T-cell (primary cell): ENCODE results near the gene ENTPD3. TPM values are rescaled to one million over a fixed set of nuclear protein-coding genes. Genes with fewer than 3 reads are reported as not detected.

Source experiments
- ATAC-seq, 4 experiments: fragments of 200-7000 bp in 3 of 4; fragments of 150-1000 bp in 1 of 4; cut with Tn5 transposase; replicated peaks in 1 of 4; 1 replicate in 3 of 4; 2 replicates in 1 of 4; pipeline ENCODE4 v1.10.0; 2021; ENCODE audit warnings: moderate library complexity in 3 of 4, mild to moderate bottlenecking in 2 of 4, moderate number of reproducible peaks in 1 of 4
- CTCF ChIA-PET, 2 donors: fragments of 300-600 bp; sonication (Branson Sonifier 250); formaldehyde crosslinking; loops; one replicate each; lab custom pipeline; 2022; ENCODE audit warnings: antibody characterized with exemption in 2 of 2; lab: Charles Lee
- POLR2A ChIA-PET, 2 donors: fragments of 300-600 bp; sonication (Branson Sonifier 250); formaldehyde crosslinking; loops; one replicate each; lab custom pipeline; 2022; ENCODE audit warnings: antibody characterized with exemption in 2 of 2; lab: Charles Lee
- DNase-seq, 35 experiments: peaks; one replicate each; pipeline versions ENCODE4 v3.0.0 to v3.0.0-alpha.2; 2013 to 2023
- H3K27ac ChIP-seq: one replicate; pipeline ENCODE4 v1.5.1; 2013; ENCODE audit warnings: low read length
- H3K27me3 ChIP-seq, 2 experiments: replicated peaks in 1 of 2; 1 replicate in 1 of 2; 2 replicates in 1 of 2; pipeline versions ENCODE4 v1.6.1 to v1.7.0; 2013; ENCODE audit warnings: low read length in 1 of 2, mixed read lengths in 1 of 2; ENCODE audit not compliant: control insufficient read depth in 2 of 2, insufficient read depth in 2 of 2; ENCODE audit errors: extremely low read depth in 1 of 2
- H3K36me3 ChIP-seq, 2 donors: 1 replicate in 1 of 2; 2 replicates in 1 of 2; pipeline versions ENCODE4 v1.6.1 to v1.7.0; 2013; ENCODE audit warnings: low read length in 1 of 2; ENCODE audit not compliant: control insufficient read depth in 2 of 2, insufficient read depth in 1 of 2; ENCODE audit errors: extremely low read depth in 1 of 2
- H3K4me1 ChIP-seq, 2 experiments: 1 replicate in 1 of 2; 2 replicates in 1 of 2; pipeline versions ENCODE4 v1.6.1 to v1.7.0; 2013; ENCODE audit warnings: low read length in 2 of 2, mixed read lengths in 1 of 2; ENCODE audit not compliant: insufficient read depth in 2 of 2, control insufficient read depth in 1 of 2; ENCODE audit errors: extremely low read depth in 1 of 2
- H3K4me3 ChIP-seq, 2 donors: 1 replicate in 1 of 2; 2 replicates in 1 of 2; pipeline versions ENCODE4 v1.5.1 to v1.7.0; 2013; ENCODE audit warnings: mild to moderate bottlenecking in 2 of 2, low read length in 1 of 2, moderate library complexity in 1 of 2; ENCODE audit not compliant: control insufficient read depth in 1 of 2; ENCODE audit errors: extremely low read depth in 1 of 2
- H3K9me3 ChIP-seq: 2 replicates; pipeline ENCODE4 v1.7.0; 2013
- H3K27ac Mint-ChIP-seq, 2 donors: one replicate each; pipeline ENCODE4 v1.8.0; 2020 to 2021; ENCODE audit warnings: mild to moderate bottlenecking in 2 of 2, mixed read lengths in 2 of 2
- H3K27me3 Mint-ChIP-seq, 2 donors: one replicate each; pipeline ENCODE4 v1.8.0; 2021 to 2022; ENCODE audit warnings: mixed read lengths in 2 of 2
- H3K36me3 Mint-ChIP-seq: one replicate; pipeline ENCODE4 v1.8.0; 2021; ENCODE audit warnings: mixed read lengths
- H3K4me1 Mint-ChIP-seq, 3 donors: one replicate each; pipeline ENCODE4 v1.8.0; 2020 to 2022; ENCODE audit warnings: mixed read lengths in 3 of 3, mild to moderate bottlenecking in 1 of 3
- H3K4me3 Mint-ChIP-seq, 3 donors: one replicate each; pipeline ENCODE4 v1.8.0; 2020 to 2022; ENCODE audit warnings: mild to moderate bottlenecking in 3 of 3, mixed read lengths in 3 of 3, moderate library complexity in 3 of 3
- H3K9me3 Mint-ChIP-seq, 3 donors: one replicate each; pipeline ENCODE4 v1.8.0; 2020 to 2022; ENCODE audit warnings: mixed read lengths in 3 of 3
- WGBS: methylation state at CpG from one replicate; pipeline ENCODE4 v1.1.5; 2013; ENCODE audit warnings: missing lambda C conversion rate; ENCODE audit not compliant: insufficient coverage; 5-methylcytosine and 5-hydroxymethylcytosine counted together
- total RNA-seq, 35 experiments: library from RNA in 6 of 35; stranded (reverse) in 6 of 35; fragments of 120-200 nt in 1 of 35; gene quantifications; one replicate each; pipeline versions ENCODE4 v1.2.1 to v1.2.4 and lab custom pipeline; 2013 to 2026

The ENTPD3 gene
- total RNA-seq, 5 donors from 2014 or later (not counting 1 experiment from before 2014, with no cell fraction given): not detected

DNA sequence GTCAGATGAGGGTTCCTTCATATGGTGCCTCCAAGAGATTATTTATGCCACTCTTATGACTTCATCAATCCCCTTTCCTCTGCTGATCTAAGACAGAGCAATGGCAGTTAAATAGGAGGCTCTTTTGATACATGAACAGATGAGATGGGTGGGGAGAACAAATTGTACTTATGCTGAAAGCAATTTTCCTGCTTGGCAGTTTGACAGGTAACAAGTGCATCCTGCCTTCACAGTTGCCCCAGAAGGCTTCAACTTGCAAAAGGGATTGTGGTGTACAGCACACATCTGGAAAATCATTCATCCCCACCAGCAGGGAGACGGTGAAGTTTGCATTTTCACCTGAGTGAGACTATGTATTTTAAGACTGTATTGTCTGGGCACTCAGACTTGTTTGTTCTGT, 27.3 kb downstream of the ENTPD3 start:
- H3K4me1 Mint-ChIP-seq: no peaks in the 10 kb centered on the region
- H3K9me3 Mint-ChIP-seq: no peaks in the 10 kb centered on the region
- Histone ChIP-seq H3K27ac (no peak overlapping the region), H3K36me3 (no peaks in the 10 kb centered on the region), H3K4me3 (no peak overlapping the region), H3K4me1 (no peaks in the 10 kb centered on the region), H3K27me3 (peaks cover 0 to 5% of the 10 kb centered on the region in 2 experiments), H3K9me3 (no peaks in the 10 kb centered on the region)
- no peak overlapping the region for H3K27ac Mint-ChIP-seq
- ChIA-PET POLR2A (no interaction called here), CTCF (no interaction called here)
- peaks cover 4% of the 10 kb centered on the region for H3K36me3 Mint-ChIP-seq
- peaks cover 16 to 26% of the 10 kb centered on the region in 2 donors for H3K27me3 Mint-ChIP-seq
- no CpG with 5 or more reads among the region's 1 CpG for WGBS
- ATAC-seq (no peak), DNase-seq (no peak)
- no peak overlapping the region for H3K4me3 Mint-ChIP-seq

- Mint-ChIP-seq H3K27me3 (peaks cover 16 to 22% of the 10 kb centered on the region in 2 donors), H3K4me3 (no peak overlapping the region), H3K4me1 (peaks cover 2 to 4% (median 2%) of the 10 kb centered on the region in 3 donors), H3K27ac (no peak overlapping the region), H3K36me3 (peaks cover 10% of the 10 kb centered on the region), H3K9me3 (no peaks in the 10 kb centered on the region)
- CTCF ChIA-PET: no interaction called here
- no CpG with 5 or more reads among the region's 2 CpGs for WGBS
- Histone ChIP-seq H3K27me3 (peaks cover 0 to 5% of the 10 kb centered on the region in 2 experiments), H3K9me3 (no peaks in the 10 kb centered on the region), H3K27ac (no peak overlapping the region), H3K4me3 (no peak overlapping the region), H3K4me1 (peaks cover 0 to under 1% of the 10 kb centered on the region in 2 experiments), H3K36me3 (no peaks in the 10 kb centered on the region)
- POLR2A ChIA-PET: no interaction called here
- ATAC-seq (no peak), DNase-seq (no peak)
These were observed 31.0 kb downstream of the ENTPD3 start for GRCh38 chr3:40417845-40418543.

GRCh38 chr3:40422861-40423260, 35.9 kb downstream of the ENTPD3 start:
- Histone ChIP-seq H3K4me1 (peaks cover 0 to 3% of the 10 kb centered on the region in 2 experiments), H3K27me3 (peaks cover 0 to 5% of the 10 kb centered on the region in 2 experiments), H3K4me3 (no peak overlapping the region), H3K27ac (no peak overlapping the region), H3K36me3 (no peaks in the 10 kb centered on the region), H3K9me3 (no peaks in the 10 kb centered on the region)
- Mint-ChIP-seq H3K4me1 (peaks cover 5 to 13% (median 5%) of the 10 kb centered on the region in 3 donors), H3K9me3 (no peaks in the 10 kb centered on the region), H3K4me3 (no peak overlapping the region), H3K27me3 (peaks cover 0 to 9% of the 10 kb centered on the region in 2 donors), H3K36me3 (peaks cover 17% of the 10 kb centered on the region), H3K27ac (no peak overlapping the region)
- ChIA-PET CTCF (no interaction called here), POLR2A (no interaction called here)
- DNase-seq: no peak
- ATAC-seq: no peak
- WGBS: 20% methylated on average over 1 of the region's 1 CpG

GRCh38 chr3:40427045-40427669, 40.2 kb downstream of the ENTPD3 start:
- CTCF ChIA-PET: no interaction called here
- Mint-ChIP-seq H3K9me3 (no peaks in the 10 kb centered on the region), H3K36me3 (peaks cover 24% of the 10 kb centered on the region), H3K27me3 (peaks cover 0 to 7% of the 10 kb centered on the region in 2 donors), H3K4me3 (no peak overlapping the region), H3K4me1 (peaks cover 5 to 13% (median 5%) of the 10 kb centered on the region in 3 donors), H3K27ac (no peak overlapping the region)
- POLR2A ChIA-PET: no interaction called here
- DNase-seq: no peak
- WGBS: 90% methylated on average over 6 of the region's 8 CpGs
- peaks cover 0 to 5% of the 10 kb centered on the region in 2 experiments for H3K27me3 ChIP-seq
- no peak overlapping the region for H3K27ac ChIP-seq
- no peak for ATAC-seq
- H3K9me3 ChIP-seq: no peaks in the 10 kb centered on the region
- H3K4me3 ChIP-seq: no peak overlapping the region
- peaks cover 0 to 3% of the 10 kb centered on the region in 2 experiments for H3K4me1 ChIP-seq
- H3K36me3 ChIP-seq: no peaks in the 10 kb centered on the region

DNA sequence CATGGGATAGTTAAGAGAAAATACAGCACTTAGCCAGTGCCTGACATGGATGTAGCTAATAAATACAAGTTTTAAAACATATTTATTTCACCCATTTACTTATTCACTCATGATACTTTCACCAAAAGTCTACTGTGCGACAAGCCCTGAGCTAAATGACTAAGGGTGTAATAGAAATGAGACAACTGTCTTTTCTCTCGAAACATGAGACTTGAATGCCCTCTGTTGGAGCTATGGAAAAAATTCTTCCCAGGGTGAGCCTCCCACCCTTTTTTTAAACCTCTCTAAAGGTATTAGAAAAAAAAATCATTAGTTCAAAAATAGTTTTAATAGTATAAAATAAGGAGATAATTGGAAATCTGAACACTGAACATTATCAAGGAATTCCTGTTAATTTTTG, 45.8 kb downstream of the ENTPD3 start:
- Mint-ChIP-seq H3K4me3 (no peak overlapping the region), H3K9me3 (no peaks in the 10 kb centered on the region), H3K27me3 (no peaks in the 10 kb centered on the region), H3K27ac (no peak overlapping the region), H3K4me1 (no peaks in the 10 kb centered on the region), H3K36me3 (peaks cover 20% of the 10 kb centered on the region)
- ATAC-seq (no peak), DNase-seq (no peak)
- WGBS: no CpG with 5 or more reads among the region's 2 CpGs
- no peaks in the 10 kb centered on the region for H3K4me1 ChIP-seq
- no peaks in the 10 kb centered on the region for H3K36me3 ChIP-seq
- no peaks in the 10 kb centered on the region for H3K27me3 ChIP-seq
- CTCF ChIA-PET: no interaction called here
- H3K27ac ChIP-seq: no peak overlapping the region
- no peak overlapping the region for H3K4me3 ChIP-seq
- POLR2A ChIA-PET: no interaction called here
- H3K9me3 ChIP-seq: no peaks in the 10 kb centered on the region

- H3K27me3 ChIP-seq: no peaks in the 10 kb centered on the region
- no peak overlapping the region for H3K4me3 ChIP-seq
- H3K27me3 Mint-ChIP-seq: no peaks in the 10 kb centered on the region
- H3K4me1 Mint-ChIP-seq: no peaks in the 10 kb centered on the region
- no peak overlapping the region for H3K27ac ChIP-seq
- H3K4me1 ChIP-seq: no peaks in the 10 kb centered on the region
- peaks cover 13% of the 10 kb centered on the region for H3K36me3 Mint-ChIP-seq
- WGBS: no CpG with 5 or more reads among the region's 5 CpGs
- no peak overlapping the region for H3K4me3 Mint-ChIP-seq
- no peak overlapping the region for H3K27ac Mint-ChIP-seq
- no peaks in the 10 kb centered on the region for H3K36me3 ChIP-seq
- peaks cover 0 to 4% (median 0%) of the 10 kb centered on the region in 3 donors for H3K9me3 Mint-ChIP-seq
- POLR2A ChIA-PET: no interaction called here
- H3K9me3 ChIP-seq: no peaks in the 10 kb centered on the region
- ATAC-seq (no peak), DNase-seq (no peak)
- CTCF ChIA-PET: no interaction called here
These were observed 50.9 kb downstream of the ENTPD3 start for GRCh38 chr3:40437889-40438288.
